Neural cell (in vitro differentiated cells): ENCODE results near the gene NECTIN4. TPM values are rescaled to one million over a fixed set of nuclear protein-coding genes. Genes with fewer than 3 reads are reported as not detected.

Experiments used
- H2AFZ ChIP-seq: fragments of 200-600, 300-800 bp; sonication (generic), shearing (Covaris generic); 2 replicates; pipeline ENCODE4 v1.6.0; 2014; ENCODE audit warnings: low read depth, mild to moderate bottlenecking, antibody characterized with exemption, low read length, moderate library complexity
- H3F3A ChIP-seq: fragments of 200-600 bp; shearing (Covaris generic); 2 replicates; pipeline ENCODE4 v1.6.1; 2016; ENCODE audit warnings: mild to moderate bottlenecking, moderate library complexity, mixed read lengths, antibody characterized with exemption, low read length; ENCODE audit not compliant: insufficient read depth, poor library complexity, severe bottlenecking
- H3K27ac ChIP-seq: fragments of 200-600, 300-800 bp; sonication (generic), shearing (Covaris generic); 2 replicates; pipeline ENCODE4 v1.5.1; 2014; ENCODE audit warnings: mild to moderate bottlenecking, low read length, moderate library complexity
- H3K27me3 ChIP-seq: fragments of 300-800, 200-600 bp; sonication (generic), shearing (Covaris generic); 2 replicates; pipeline ENCODE4 v1.6.0; 2014; ENCODE audit warnings: mild to moderate bottlenecking, low read depth, low read length, moderate library complexity; ENCODE audit not compliant: insufficient read depth
- H3K36me3 ChIP-seq: fragments of 300-800, 200-600 bp; sonication (generic), shearing (Covaris generic); 2 replicates; pipeline ENCODE4 v1.5.1; 2014; ENCODE audit warnings: mild to moderate bottlenecking, antibody characterized with exemption, low read length, moderate library complexity; ENCODE audit not compliant: insufficient read depth
- H3K4me2 ChIP-seq: fragments of 300-800, 200-600 bp; sonication (generic), shearing (Covaris generic); 2 replicates; pipeline ENCODE4 v1.6.0; 2014; ENCODE audit warnings: mild to moderate bottlenecking, low read length
- H3K4me3 ChIP-seq: fragments of 300-800, 200-600 bp; sonication (generic), shearing (Covaris generic); 2 replicates; pipeline ENCODE4 v1.5.1; 2014; ENCODE audit warnings: mild to moderate bottlenecking, low read length, moderate library complexity
- H3K79me2 ChIP-seq: fragments of 200-600 bp; shearing (Covaris generic); replicated peaks from 2 replicates; pipeline ENCODE4 v1.6.0; 2014; ENCODE audit warnings: mild to moderate bottlenecking, low read length, moderate library complexity; ENCODE audit not compliant: insufficient read depth
- H3K9ac ChIP-seq: fragments of 300-800, 200-600 bp; sonication (generic), shearing (Covaris generic); 2 replicates; pipeline ENCODE4 v1.6.1; 2016; ENCODE audit warnings: mild to moderate bottlenecking, low read length, mixed read lengths
- H3K9me2 ChIP-seq: fragments of 200-600 bp; shearing (Covaris generic); 2 replicates; pipeline ENCODE4 v1.6.1; 2016; ENCODE audit warnings: mild to moderate bottlenecking, low read length, mixed read lengths; ENCODE audit not compliant: insufficient read depth
- H3K9me3 ChIP-seq: fragments of 200-600, 300-800 bp; sonication (generic), shearing (Covaris generic); 2 replicates; pipeline ENCODE4 v1.6.1; 2016; ENCODE audit warnings: mild to moderate bottlenecking, mixed run types, low read length, moderate library complexity, mixed read lengths
- H4K20me1 ChIP-seq: fragments of 200-600 bp; shearing (Covaris generic); 2 replicates; pipeline ENCODE4 v1.6.1; 2016; ENCODE audit warnings: mild to moderate bottlenecking, mixed run types; ENCODE audit not compliant: insufficient read depth
- CTCF ChIP-seq: fragments of 450-650 bp; IDR thresholded peaks from 2 replicates; pipeline ENCODE4 v1.5.1; 2014; ENCODE audit warnings: antibody characterized with exemption, mild to moderate bottlenecking, moderate library complexity; ENCODE audit not compliant: poor library complexity, severe bottlenecking
- EP300 ChIP-seq: fragments of 450-650 bp; conservative IDR thresholded peaks from 2 replicates; pipeline ENCODE4 v1.6.1; 2014; ENCODE audit warnings: antibody characterized with exemption, mild to moderate bottlenecking, moderate library complexity; ENCODE audit not compliant: poor library complexity, severe bottlenecking
- EZH2 ChIP-seq: fragments of 200-600, 300-800 bp; shearing (Covaris generic), sonication (generic); IDR thresholded peaks from 2 replicates; pipeline ENCODE4 v1.6.1; 2014; ENCODE audit warnings: antibody characterized with exemption, low read length, borderline replicate concordance, mild to moderate bottlenecking; ENCODE audit not compliant: insufficient read depth, poor library complexity, severe bottlenecking
- MXI1 ChIP-seq: fragments of 450-650 bp; conservative IDR thresholded peaks from 2 replicates; pipeline ENCODE4 v1.6.1; 2014; ENCODE audit warnings: antibody characterized with exemption, mild to moderate bottlenecking; ENCODE audit not compliant: poor library complexity, severe bottlenecking
- POLR2AphosphoS5 ChIP-seq: IDR thresholded peaks from 2 replicates; pipeline ENCODE4 v1.6.1; 2012
- RAD21 ChIP-seq: fragments of 450-650 bp; conservative IDR thresholded peaks from 2 replicates; pipeline ENCODE4 v1.6.1; 2014; ENCODE audit warnings: antibody characterized with exemption, mild to moderate bottlenecking, moderate library complexity
- REST ChIP-seq: IDR thresholded peaks from 2 replicates; pipeline ENCODE4 v1.6.1; 2012; ENCODE audit warnings: borderline replicate concordance
- SMC3 ChIP-seq: fragments of 450-650 bp; conservative IDR thresholded peaks from 2 replicates; pipeline ENCODE4 v1.6.1; 2014; ENCODE audit warnings: antibody characterized with exemption, mild to moderate bottlenecking, moderate library complexity; ENCODE audit not compliant: poor library complexity
- TAF1 ChIP-seq: IDR thresholded peaks from 2 replicates; pipeline ENCODE4 v1.6.1; 2012; ENCODE audit warnings: low read depth
- polyA plus RNA-seq: library from polyadenylated mRNA; depleted of rRNA; stranded (reverse); fragments of >200 nt; gene quantifications from 2 replicates; pipeline ENCODE4 v1.2.3, GENCODE V29; 2014

Gene NECTIN4
- polyA plus RNA-seq, 1 donor from 2014 or later: not detected

- H3K27ac ChIP-seq: peak within 1 kb of the TSS; percentile 31
- H3K27me3 ChIP-seq: no peaks in the 10 kb centered on the region
- H3K9ac ChIP-seq: peak within 1 kb of the TSS; percentile 58
- no peaks in the 10 kb centered on the region for H3K9me2 ChIP-seq
- peaks cover 19% of the 10 kb centered on the region for H3K36me3 ChIP-seq
- no peaks in the 10 kb centered on the region for H4K20me1 ChIP-seq
- peaks cover 9% of the 10 kb centered on the region for H3K79me2 ChIP-seq
- H3K4me2 ChIP-seq: no peak within 1 kb of the TSS
- H3K4me3 ChIP-seq: peak within 1 kb of the TSS; percentile 69
- H2AFZ ChIP-seq: no peak within 1 kb of the TSS
- H3F3A ChIP-seq: peaks cover 5% of the 10 kb centered on the region
- TF ChIP-seq CTCF: no peak
- TF ChIP-seq REST: no peak
- TF ChIP-seq POLR2AphosphoS5: no peak
- TF ChIP-seq RAD21: no peak
- no peak for TF ChIP-seq SMC3
- TF ChIP-seq EZH2: no peak
- no peak for TF ChIP-seq EP300
- no peak for TF ChIP-seq MXI1
- TF ChIP-seq TAF1: no peak
- H3K9me3 ChIP-seq: no peaks in the 10 kb centered on the region
Observed at GRCh38 chr1:161038523-161039153, 50.7 kb downstream of the NECTIN4 start, which contains the start of gene TSTD1. Gene TSTD1 (minus strand): TSS chr1:161038964. CDS start chr1:161038889, 75 bp downstream.

GRCh38 chr1:161037661-161038522 is 51.5 kb downstream of the NECTIN4 start:
- H3K79me2 ChIP-seq: peaks cover 3% of the 10 kb centered on the region
- no peaks in the 10 kb centered on the region for H4K20me1 ChIP-seq
- H3K9me2 ChIP-seq: no peaks in the 10 kb centered on the region
- TF ChIP-seq CTCF (no peak), REST (no peak), MXI1 (no peak), EP300 (no peak), POLR2AphosphoS5 (no peak), RAD21 (no peak), SMC3 (no peak), TAF1 (no peak), EZH2 (no peak)
- H2AFZ ChIP-seq: no peak overlapping the region
- H3K4me2 ChIP-seq: no peak overlapping the region
- no peak overlapping the region for H3K27ac ChIP-seq
- no peaks in the 10 kb centered on the region for H3K9me3 ChIP-seq
- peaks cover 19% of the 10 kb centered on the region for H3K36me3 ChIP-seq
- peak overlapping the region; percentile 69 for H3K4me3 ChIP-seq
- peaks cover 5% of the 10 kb centered on the region for H3F3A ChIP-seq
- H3K9ac ChIP-seq: peak overlapping the region; percentile 58
- no peaks in the 10 kb centered on the region for H3K27me3 ChIP-seq
